Sigmoid colon (tissue), 4 donors: Measurements from ENCODE around the gene TMEM86B.

Source experiments
- EP300 ChIP-seq, 4 donors: sonication (generic); formaldehyde crosslinking; IDR thresholded peaks; one replicate each; pipeline ENCODE4 v1.6.1; 2017; ENCODE audit warnings: antibody characterized with exemption in 4 of 4
- POLR2A ChIP-seq, 2 donors: fragments of 450-650 bp; IDR thresholded peaks; one replicate each; pipeline ENCODE4 v1.6.1; 2016; ENCODE audit warnings: antibody characterized with exemption in 2 of 2, mild to moderate bottlenecking in 2 of 2, moderate library complexity in 2 of 2
- TF ChIP-seq, protein P1 (sequence below), 4 experiments: fragments of 450-650 bp in 3 of 4; fragments of 200-600 bp in 1 of 4; IDR thresholded peaks; one replicate each; pipeline ENCODE4 v1.5.1; 2016 to 2019; ENCODE audit warnings: antibody characterized with exemption in 4 of 4, mild to moderate bottlenecking in 3 of 4, moderate library complexity in 2 of 4

DNA sequence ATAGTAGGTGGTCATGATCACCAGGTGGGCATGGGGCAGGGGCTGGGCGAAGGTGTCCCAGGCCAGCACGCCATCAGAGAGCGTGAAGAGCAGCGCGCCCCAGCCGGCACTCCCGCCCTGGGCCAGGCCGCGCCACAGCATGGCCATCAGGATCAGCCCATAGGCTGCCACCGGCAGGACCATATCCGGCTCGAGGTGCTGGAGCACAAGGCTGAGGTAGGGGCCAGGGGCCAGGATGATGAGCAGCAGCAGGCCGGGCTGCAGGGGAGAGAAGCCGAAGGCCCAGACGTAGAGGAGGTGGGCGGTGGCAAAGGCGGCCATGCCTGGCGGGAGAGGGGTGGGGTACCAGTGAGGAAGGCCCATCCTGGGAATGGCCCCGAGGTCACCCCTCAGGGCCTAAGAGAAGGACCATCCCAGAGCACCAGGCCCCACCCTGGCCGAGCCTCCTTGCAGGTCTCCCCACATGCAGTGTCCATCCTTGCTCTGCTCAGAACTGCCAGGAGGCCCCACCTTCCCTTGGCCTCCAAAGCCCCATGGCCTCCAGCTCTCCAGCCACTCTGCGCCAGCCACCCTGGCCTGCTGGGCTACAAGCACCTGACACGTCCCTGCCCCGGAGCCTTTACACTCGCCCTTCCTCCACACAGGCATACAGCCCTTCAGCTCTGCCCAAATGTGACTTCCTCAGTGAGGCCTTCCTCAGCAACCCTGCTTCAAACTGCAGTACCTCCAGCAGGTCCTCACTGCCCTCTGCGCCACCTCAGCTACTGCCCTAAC, 1.1 kb downstream of the TMEM86B start:
- TF ChIP-seq EP300 (IDR thresholded peaks at IDR 0.05) (no peak), POLR2A (IDR thresholded peaks at IDR 0.05) (no peak)
- TF ChIP-seq, protein P1, sequence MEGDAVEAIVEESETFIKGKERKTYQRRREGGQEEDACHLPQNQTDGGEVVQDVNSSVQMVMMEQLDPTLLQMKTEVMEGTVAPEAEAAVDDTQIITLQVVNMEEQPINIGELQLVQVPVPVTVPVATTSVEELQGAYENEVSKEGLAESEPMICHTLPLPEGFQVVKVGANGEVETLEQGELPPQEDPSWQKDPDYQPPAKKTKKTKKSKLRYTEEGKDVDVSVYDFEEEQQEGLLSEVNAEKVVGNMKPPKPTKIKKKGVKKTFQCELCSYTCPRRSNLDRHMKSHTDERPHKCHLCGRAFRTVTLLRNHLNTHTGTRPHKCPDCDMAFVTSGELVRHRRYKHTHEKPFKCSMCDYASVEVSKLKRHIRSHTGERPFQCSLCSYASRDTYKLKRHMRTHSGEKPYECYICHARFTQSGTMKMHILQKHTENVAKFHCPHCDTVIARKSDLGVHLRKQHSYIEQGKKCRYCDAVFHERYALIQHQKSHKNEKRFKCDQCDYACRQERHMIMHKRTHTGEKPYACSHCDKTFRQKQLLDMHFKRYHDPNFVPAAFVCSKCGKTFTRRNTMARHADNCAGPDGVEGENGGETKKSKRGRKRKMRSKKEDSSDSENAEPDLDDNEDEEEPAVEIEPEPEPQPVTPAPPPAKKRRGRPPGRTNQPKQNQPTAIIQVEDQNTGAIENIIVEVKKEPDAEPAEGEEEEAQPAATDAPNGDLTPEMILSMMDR (IDR thresholded peaks at IDR 0.05), result no peak
